Parathyroid adenoma (tissue), 2 donors: Measurements from ENCODE around the gene CEP350.

ENCODE experiments used
- H2AFZ ChIP-seq: fragments of 300-600 bp; sonication (generic); one replicate; pipeline ENCODE4 v1.7.0; 2017; ENCODE audit warnings: antibody characterized with exemption, mild to moderate bottlenecking
- H3K27ac ChIP-seq: fragments of 300-600 bp; sonication (generic); one replicate; pipeline ENCODE4 v1.7.0; 2017
- H3K27me3 ChIP-seq: fragments of 300-600 bp; sonication (generic); one replicate; pipeline ENCODE4 v1.7.0; 2017; ENCODE audit warnings: low read length; ENCODE audit not compliant: control insufficient read depth, insufficient read depth
- H3K36me3 ChIP-seq: fragments of 300-600 bp; sonication (generic); one replicate; pipeline ENCODE4 v1.7.0; 2017; ENCODE audit warnings: low read length; ENCODE audit not compliant: control insufficient read depth, insufficient read depth
- H3K4me1 ChIP-seq: fragments of 300-600 bp; sonication (generic); one replicate; pipeline ENCODE4 v1.7.0; 2017; ENCODE audit warnings: control low read depth
- H3K4me2 ChIP-seq: fragments of 300-600 bp; sonication (generic); one replicate; pipeline ENCODE4 v1.7.0; 2017; ENCODE audit warnings: low read length
- H3K4me3 ChIP-seq: fragments of 300-600 bp; sonication (generic); one replicate; pipeline ENCODE4 v1.7.0; 2017; ENCODE audit warnings: low read depth, low read length
- H3K79me2 ChIP-seq: fragments of 300-600 bp; sonication (generic); one replicate; pipeline ENCODE4 v1.7.0; 2017; ENCODE audit warnings: control low read depth
- H3K9ac ChIP-seq: fragments of 300-600 bp; sonication (generic); one replicate; pipeline ENCODE4 v1.7.0; 2017; ENCODE audit warnings: mild to moderate bottlenecking
- H3K9me3 ChIP-seq: fragments of 300-600 bp; sonication (generic); one replicate; pipeline ENCODE4 v1.7.0; 2017; ENCODE audit warnings: low read length; ENCODE audit not compliant: control insufficient read depth
- CTCF ChIP-seq: fragments of 300-600 bp; sonication (generic); IDR thresholded peaks from one replicate; pipeline ENCODE4 v1.7.0; 2017; ENCODE audit warnings: antibody characterized with exemption, mild to moderate bottlenecking
- donor health status: primary hyperparathyroidism.

Gene CEP350

GRCh38 chr1:179973198-179974110 lies 18.8 kb downstream of the CEP350 start:
- Histone ChIP-seq H3K9ac (no peak overlapping the region), H3K27ac (no peak overlapping the region), H3K9me3 (no peaks in the 10 kb centered on the region), H3K27me3 (no peaks in the 10 kb centered on the region), H2AFZ (no peak overlapping the region), H3K4me3 (no peak overlapping the region), H3K79me2 (no peaks in the 10 kb centered on the region), H3K4me1 (peaks cover 14% of the 10 kb centered on the region), H3K4me2 (peak overlapping the region; percentile 35), H3K36me3 (no peaks in the 10 kb centered on the region)
- TF ChIP-seq CTCF, result no peak

- Histone ChIP-seq H3K4me3 (no peak overlapping the region), H3K27me3 (no peaks in the 10 kb centered on the region), H3K79me2 (peaks cover 3% of the 10 kb centered on the region), H2AFZ (no peak overlapping the region), H3K9ac (no peak overlapping the region), H3K4me1 (peaks cover under 1% of the 10 kb centered on the region), H3K9me3 (no peaks in the 10 kb centered on the region), H3K36me3 (no peaks in the 10 kb centered on the region), H3K4me2 (no peak overlapping the region), H3K27ac (no peak overlapping the region)
- TF ChIP-seq CTCF, result no peak
Measured at GRCh38 chr1:179976970-179977651, 22.5 kb downstream of the CEP350 start.

GRCh38 chr1:179978199-179979079 lies 23.8 kb downstream of the CEP350 start:
- Histone ChIP-seq H3K79me2 (peaks cover 3% of the 10 kb centered on the region), H3K27me3 (no peaks in the 10 kb centered on the region), H2AFZ (no peak overlapping the region), H3K4me3 (no peak overlapping the region), H3K27ac (no peak overlapping the region), H3K9ac (no peak overlapping the region), H3K4me1 (no peaks in the 10 kb centered on the region), H3K4me2 (no peak overlapping the region), H3K36me3 (no peaks in the 10 kb centered on the region), H3K9me3 (no peaks in the 10 kb centered on the region)
- no peak for TF ChIP-seq CTCF

GRCh38 chr1:179984101-179984500 lies 29.5 kb downstream of the CEP350 start:
- Histone ChIP-seq H2AFZ (no peak overlapping the region), H3K36me3 (no peaks in the 10 kb centered on the region), H3K9me3 (no peaks in the 10 kb centered on the region), H3K4me3 (no peak overlapping the region), H3K9ac (no peak overlapping the region), H3K27ac (no peak overlapping the region), H3K4me1 (no peaks in the 10 kb centered on the region), H3K4me2 (no peak overlapping the region), H3K27me3 (no peaks in the 10 kb centered on the region), H3K79me2 (peaks cover 7% of the 10 kb centered on the region)
- TF ChIP-seq CTCF, result no peak
